Kidney (tissue), 14 donors: ENCODE data around the gene CTTN. TPM values are rescaled to one million over a fixed set of nuclear protein-coding genes. Genes with fewer than 3 reads are reported as not detected.

ENCODE experiments used
- DNase-seq, 5 donors: peaks; one replicate each; pipeline ENCODE4 v3.0.0-alpha.2; 2013 to 2020
- FAIRE-seq: peaks from 2 replicates; lab custom pipeline; 2012; peaks lifted over from hg19 to GRCh38; lab: Jason Lieb, UNC
- H3K27ac ChIP-seq, 2 donors: one replicate each; pipeline ENCODE4 v1.7.0; 2013; ENCODE audit warnings: low read depth in 2 of 2, low read length in 2 of 2, inconsistent platforms in 1 of 2
- H3K27me3 ChIP-seq: one replicate; pipeline ENCODE4 v1.7.1; 2013; ENCODE audit warnings: low read length, inconsistent platforms; ENCODE audit not compliant: control insufficient read depth, insufficient read depth
- H3K36me3 ChIP-seq, 3 donors: one replicate each; pipeline versions ENCODE4 v1.7.0 to v1.7.1; 2013; ENCODE audit warnings: low read length in 3 of 3, control low read depth in 1 of 3, inconsistent platforms in 1 of 3; ENCODE audit not compliant: insufficient read depth in 3 of 3, control insufficient read depth in 2 of 3
- H3K4me1 ChIP-seq, 3 donors: one replicate each; pipeline versions ENCODE4 v1.7.0 to v1.7.1; 2013; ENCODE audit warnings: low read length in 3 of 3, inconsistent platforms in 1 of 3, low read depth in 1 of 3; ENCODE audit not compliant: control insufficient read depth in 2 of 3, insufficient read depth in 2 of 3
- H3K4me3 ChIP-seq, 3 donors: one replicate each; pipeline versions ENCODE4 v1.7.0 to v1.8.1; 2013; ENCODE audit warnings: low read length in 3 of 3, control low read depth in 1 of 3, inconsistent platforms in 1 of 3
- H3K9ac ChIP-seq, 3 donors: one replicate each; pipeline versions ENCODE4 v1.7.0 to v1.7.1; 2013; ENCODE audit warnings: low read length in 3 of 3, control low read depth in 1 of 3, inconsistent platforms in 1 of 3
- H3K9me3 ChIP-seq, 3 donors: one replicate each; pipeline versions ENCODE4 v1.7.0 to v1.7.1; 2013; ENCODE audit warnings: low read length in 3 of 3, control low read depth in 1 of 3, inconsistent platforms in 1 of 3; ENCODE audit not compliant: control insufficient read depth in 2 of 3, insufficient read depth in 1 of 3
- intact Hi-C: fragments of 100-400 bp; cut with DNase I; formaldehyde crosslinking; loops from one replicate; pipeline ENCODE4 v1.11.1; 2022
- polyA plus RNA-seq: library from polyadenylated mRNA; stranded (reverse); fragments of 350-450 nt; fragmentation: Illumina TruSeq; extraction: RNeasy Lipid Tissue Mini Kit (QIAGEN cat#74804); gene quantifications from one replicate; pipeline ENCODE4 v1.2.3, GENCODE V29; 2014; ENCODE audit warnings: low read depth, low replicate concordance; ENCODE audit not compliant: insufficient read depth
- total RNA-seq: library from RNA; stranded (reverse); fragmentation: NEBNext Ultra II Directional; extraction: Animal tissue kit (Norgen Biotek cat#: 25700); gene quantifications from one replicate; pipeline ENCODE4 v1.2.1, GENCODE V29; 2021
- TF ChIP-seq, protein P1 (sequence below): IDR thresholded peaks from 3 replicates; pipeline ENCODE4 v1.5.1; 2012; ENCODE audit warnings: mild to moderate bottlenecking, moderate library complexity, borderline replicate concordance; ENCODE audit not compliant: insufficient read depth; ENCODE audit errors: extremely low read depth
- donor health status: control.
- donor health status: control.
- donor health status: control.
- donor health status: control.
- donor health status: control.
- donor health status: DM: yes; HTN: yes; CAD: no.
- donor health status: Normal renal cell carcinoma (clear cell type).

CTTN gene
- total and polyA plus RNA-seq, 2 donors from 2014 or later: 84.9 to 316 TPM

DNA sequence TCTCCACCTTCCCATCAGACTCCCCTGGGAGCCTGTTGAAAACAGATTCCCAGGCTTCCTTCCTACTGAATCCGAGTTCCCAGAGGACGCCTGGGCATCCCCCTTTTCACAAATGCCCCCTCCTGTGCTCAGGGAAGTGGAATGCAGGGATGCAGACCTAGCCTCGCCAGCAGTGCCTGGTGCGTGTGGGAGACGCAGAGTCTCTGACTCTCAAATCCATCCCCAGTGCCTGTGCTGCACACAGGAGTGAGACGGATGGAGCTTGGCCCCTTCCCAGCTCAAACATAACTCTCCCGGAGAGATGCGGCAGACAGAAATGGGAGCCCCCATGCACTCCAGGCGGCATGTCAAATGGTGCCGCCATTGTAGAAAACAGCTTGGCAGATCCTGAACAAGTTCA is 62.6 kb downstream of the CTTN start:
- intact Hi-C loops: no loop called here

DNA sequence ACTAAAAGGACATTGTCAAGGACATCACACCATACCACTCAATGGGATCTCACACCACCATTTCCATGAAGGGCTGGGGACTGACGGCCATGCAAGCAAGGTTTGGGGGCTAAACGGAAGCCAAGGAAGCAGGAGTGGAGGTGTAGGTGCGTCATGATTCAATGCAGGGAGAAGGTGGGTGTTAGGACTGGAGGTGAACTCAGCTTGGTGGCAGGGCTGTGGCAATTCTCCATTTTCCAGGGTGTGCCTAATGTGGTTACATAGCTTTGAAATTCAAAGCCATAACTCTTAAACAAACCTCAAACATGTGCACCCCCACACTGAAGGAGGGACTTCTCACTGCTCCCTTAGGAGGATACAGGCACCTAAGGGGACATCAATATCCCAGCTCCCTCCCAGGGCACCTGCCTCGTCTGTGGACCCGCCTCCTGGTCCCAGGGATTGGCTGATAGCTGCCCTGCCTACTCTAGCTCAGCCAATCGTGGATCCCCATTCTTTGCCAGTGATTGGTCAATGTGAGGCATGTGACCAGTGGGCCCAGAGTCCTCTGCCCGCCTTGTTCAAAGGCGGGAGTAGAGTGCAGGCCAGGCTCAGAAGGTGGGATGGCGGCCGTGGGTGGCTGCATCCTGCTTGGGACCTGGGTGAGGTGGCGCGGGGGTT is 64.6 kb downstream of the CTTN start:
- no peak for DNase-seq
- H3K36me3 ChIP-seq: no peaks in the 10 kb centered on the region
- no peaks in the 10 kb centered on the region for H3K27me3 ChIP-seq
- no peak overlapping the region for H3K9ac ChIP-seq
- H3K9me3 ChIP-seq: no peaks in the 10 kb centered on the region
- H3K4me3 ChIP-seq: no peak overlapping the region
- H3K4me1 ChIP-seq: no peaks in the 10 kb centered on the region
- TF ChIP-seq, protein P1, sequence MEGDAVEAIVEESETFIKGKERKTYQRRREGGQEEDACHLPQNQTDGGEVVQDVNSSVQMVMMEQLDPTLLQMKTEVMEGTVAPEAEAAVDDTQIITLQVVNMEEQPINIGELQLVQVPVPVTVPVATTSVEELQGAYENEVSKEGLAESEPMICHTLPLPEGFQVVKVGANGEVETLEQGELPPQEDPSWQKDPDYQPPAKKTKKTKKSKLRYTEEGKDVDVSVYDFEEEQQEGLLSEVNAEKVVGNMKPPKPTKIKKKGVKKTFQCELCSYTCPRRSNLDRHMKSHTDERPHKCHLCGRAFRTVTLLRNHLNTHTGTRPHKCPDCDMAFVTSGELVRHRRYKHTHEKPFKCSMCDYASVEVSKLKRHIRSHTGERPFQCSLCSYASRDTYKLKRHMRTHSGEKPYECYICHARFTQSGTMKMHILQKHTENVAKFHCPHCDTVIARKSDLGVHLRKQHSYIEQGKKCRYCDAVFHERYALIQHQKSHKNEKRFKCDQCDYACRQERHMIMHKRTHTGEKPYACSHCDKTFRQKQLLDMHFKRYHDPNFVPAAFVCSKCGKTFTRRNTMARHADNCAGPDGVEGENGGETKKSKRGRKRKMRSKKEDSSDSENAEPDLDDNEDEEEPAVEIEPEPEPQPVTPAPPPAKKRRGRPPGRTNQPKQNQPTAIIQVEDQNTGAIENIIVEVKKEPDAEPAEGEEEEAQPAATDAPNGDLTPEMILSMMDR: no peak
- intact Hi-C loops: no loop called here
- FAIRE-seq: no peak
- no peak overlapping the region for H3K27ac ChIP-seq

More for the DNA sequence above, 62.6 kb downstream of the CTTN start:
- Histone ChIP-seq H3K36me3 (no peaks in the 10 kb centered on the region), H3K27ac (no peak overlapping the region), H3K4me1 (no peaks in the 10 kb centered on the region), H3K27me3 (no peaks in the 10 kb centered on the region), H3K9me3 (no peaks in the 10 kb centered on the region), H3K9ac (no peak overlapping the region), H3K4me3 (no peak overlapping the region)
- TF ChIP-seq, protein P1: no peak
- peak in 1 of 5 donors; percentile 53 for DNase-seq
- no peak for FAIRE-seq

DNA sequence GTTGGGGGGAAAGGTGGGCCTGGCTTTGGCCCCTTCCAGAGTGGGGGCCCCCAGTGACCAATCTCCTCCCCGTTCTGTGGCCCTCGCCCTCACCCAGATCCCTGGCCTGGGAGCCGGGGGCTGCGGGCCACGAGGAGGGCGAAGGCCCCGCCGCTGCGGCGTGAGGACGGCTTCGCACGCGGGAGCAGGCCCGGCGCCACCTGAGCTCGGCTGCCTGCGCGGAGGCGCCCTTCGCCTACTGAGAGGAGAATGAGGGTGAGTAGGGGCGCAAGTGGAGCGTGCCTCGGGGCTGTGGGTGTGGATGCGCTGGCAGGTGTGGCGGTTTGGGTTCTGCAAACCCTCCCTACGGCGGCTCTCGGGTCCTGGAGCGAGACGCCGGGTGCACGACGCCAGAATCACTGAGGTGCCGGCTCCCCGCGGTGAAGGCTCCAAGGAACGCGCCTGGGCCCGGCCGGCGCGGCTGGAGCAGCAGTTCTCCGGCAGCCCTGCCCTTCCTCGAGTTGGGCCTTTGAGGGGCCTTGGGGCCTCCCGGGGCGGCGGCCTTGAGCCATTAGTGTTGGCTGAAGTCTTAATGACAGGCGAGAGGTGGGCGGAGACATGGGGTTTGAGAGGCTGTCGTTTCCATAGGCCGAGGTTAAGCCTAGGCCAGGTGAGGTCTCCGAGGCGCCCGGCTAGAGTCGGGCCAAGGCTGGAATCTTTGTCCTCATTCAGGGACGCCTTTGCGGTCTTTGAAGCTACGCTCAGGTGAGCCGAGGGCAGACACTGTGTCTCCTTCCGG is 65.3 kb downstream of the CTTN start:
- Histone ChIP-seq H3K9ac (no peak overlapping the region), H3K9me3 (no peaks in the 10 kb centered on the region), H3K36me3 (no peaks in the 10 kb centered on the region), H3K4me3 (no peak overlapping the region), H3K27ac (no peak overlapping the region), H3K27me3 (no peaks in the 10 kb centered on the region), H3K4me1 (no peaks in the 10 kb centered on the region)
- DNase-seq (peak in 1 of 5 donors; percentile 54), FAIRE-seq (no peak)
- intact Hi-C loops: no loop called here
- TF ChIP-seq, protein P1: no peak
